NCI-H446 (cell line): ENCODE results near the gene OSBP2.

Source experiments
- DNase-seq, 2 experiments: peaks; one replicate each; lab custom pipeline; 2025; lab: John Stamatoyannopoulos, UW

Gene OSBP2

GRCh38 chr22:30809086-30809485 is 114.4 kb downstream of the OSBP2 start:
- no peak for DNase-seq

GRCh38 chr22:30810105-30810504 is 115.4 kb downstream of the OSBP2 start:
- no peak for DNase-seq

DNA sequence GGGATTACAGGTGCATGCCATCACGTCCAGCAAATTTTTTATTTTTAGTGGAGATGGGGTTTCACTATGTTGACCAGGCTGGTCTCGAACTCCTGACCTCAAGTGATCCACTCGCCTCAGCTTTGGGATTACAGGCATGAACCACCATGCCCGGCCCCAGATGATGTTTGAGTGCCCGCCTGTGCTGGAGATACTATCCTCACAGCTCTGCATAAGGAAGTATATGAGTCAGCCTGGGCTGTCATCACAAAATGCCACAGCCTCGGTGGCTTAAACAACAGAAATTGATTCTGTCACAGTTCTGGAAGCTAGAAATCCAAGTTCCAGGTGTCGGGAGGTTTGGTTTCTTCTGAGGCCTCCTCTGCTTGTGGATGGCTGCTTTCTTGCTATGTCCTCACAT is 119.3 kb downstream of the OSBP2 start:
- DNase-seq: no peak

- DNase-seq: no peak
Measured at GRCh38 chr22:30816413-30816812, 121.7 kb downstream of the OSBP2 start.

DNA sequence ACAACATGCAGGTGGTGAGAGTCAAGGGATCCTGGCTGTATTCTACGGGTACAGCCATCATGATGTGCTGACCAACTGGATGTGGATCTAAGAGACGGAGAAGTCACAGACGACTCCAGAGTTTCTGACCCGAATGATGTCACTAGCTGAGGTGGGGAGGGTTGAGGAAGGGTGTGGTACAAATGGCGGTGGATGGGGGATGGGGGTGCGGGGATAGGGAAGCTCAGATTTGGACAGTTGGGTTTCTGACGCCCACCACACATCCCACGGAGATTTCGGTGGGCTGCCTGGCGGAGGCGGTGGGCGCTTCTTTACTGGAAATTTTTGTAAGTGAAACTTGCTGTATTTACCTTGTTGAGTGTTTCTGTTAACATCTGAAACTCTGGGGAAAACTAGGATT is 126.7 kb downstream of the OSBP2 start:
- DNase-seq: no peak

DNA sequence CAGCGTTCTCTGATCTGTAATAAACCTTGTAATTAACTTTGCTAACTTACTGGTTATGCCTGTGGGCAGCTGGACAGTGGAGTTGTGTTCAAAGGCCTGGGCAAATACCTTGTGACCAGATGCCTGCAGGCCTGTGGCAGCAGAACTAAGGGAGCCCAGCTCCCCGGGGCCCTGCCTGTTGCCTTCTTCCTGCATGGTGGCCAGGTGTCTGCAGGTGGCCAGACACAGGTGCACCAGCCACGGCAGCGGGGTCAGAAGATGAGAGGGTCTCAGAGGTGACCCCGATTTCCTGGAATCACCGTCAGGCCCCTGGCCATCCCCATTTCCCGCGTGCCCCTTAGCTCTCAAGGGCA is 127.2 kb downstream of the OSBP2 start:
- no peak for DNase-seq

GRCh38 chr22:30822216-30823014 is 127.7 kb downstream of the OSBP2 start:
- DNase-seq: no peak

- DNase-seq: no peak
Measured at GRCh38 chr22:30823015-30823370, 128.3 kb downstream of the OSBP2 start.

GRCh38 chr22:30824096-30824495 is 129.4 kb downstream of the OSBP2 start:
- DNase-seq: no peak

DNA sequence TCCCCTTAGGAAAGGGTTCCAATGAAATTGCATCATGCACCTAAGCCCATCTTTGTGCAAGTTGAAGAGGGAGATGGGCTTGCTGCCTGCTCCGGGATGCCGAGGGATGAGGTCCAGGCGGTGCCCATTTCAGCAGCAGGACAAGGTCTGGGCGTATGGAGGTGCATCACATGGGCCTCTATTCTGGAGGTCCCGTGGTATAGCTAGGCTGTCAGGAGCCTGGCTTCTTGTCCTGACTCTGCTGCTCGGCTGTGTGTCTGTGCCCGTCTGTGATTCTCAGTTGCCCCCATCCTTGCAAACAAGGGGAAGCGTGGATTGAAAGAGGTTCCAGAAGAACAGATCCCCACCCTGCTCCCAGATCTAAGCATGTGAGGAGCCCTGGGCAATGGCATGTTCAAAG is 130.0 kb downstream of the OSBP2 start:
- no peak for DNase-seq

DNA sequence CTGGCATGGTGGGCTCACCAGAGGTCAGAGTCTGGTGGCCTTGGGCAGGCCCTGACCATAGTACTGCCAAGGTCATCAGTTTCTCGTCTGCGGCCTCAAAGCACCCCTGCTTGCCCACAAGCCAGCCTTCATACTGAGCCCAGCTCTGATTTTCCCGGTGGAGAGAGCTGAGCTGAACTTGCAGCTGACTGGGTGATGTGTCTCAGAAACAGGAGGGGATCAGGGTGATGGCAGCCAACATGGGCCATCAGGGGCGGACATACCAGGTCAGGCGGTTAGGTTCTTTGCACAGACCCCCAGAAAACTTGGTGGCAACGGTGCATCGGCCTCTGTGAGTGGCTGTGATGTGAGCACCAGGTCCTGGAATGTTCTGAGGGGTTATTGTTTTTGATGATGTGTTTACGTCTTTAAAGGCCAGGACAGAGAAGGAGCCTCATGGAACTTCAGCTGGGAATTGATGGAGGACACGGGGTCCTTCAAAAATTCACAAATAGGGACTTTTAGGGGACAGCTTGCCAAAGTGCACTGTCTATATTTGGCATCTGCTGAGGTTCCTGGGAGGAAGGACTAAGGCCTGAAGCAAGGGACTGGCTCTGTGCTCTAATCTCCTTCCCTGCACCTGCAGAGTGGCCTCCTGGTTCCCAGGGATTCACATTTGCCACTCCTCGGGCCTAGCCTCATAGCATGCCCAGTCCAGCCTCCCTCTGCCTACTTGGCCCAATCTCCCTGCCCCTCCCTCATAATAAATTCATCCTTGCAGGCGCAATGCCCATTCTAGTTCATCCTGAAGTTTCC is 131.2 kb downstream of the OSBP2 start:
- no peak for DNase-seq

- DNase-seq: no peak
Measured at GRCh38 chr22:30826670-30827355, 132.1 kb downstream of the OSBP2 start.

GRCh38 chr22:30827646-30828045 is 133.0 kb downstream of the OSBP2 start:
- no peak for DNase-seq

DNA sequence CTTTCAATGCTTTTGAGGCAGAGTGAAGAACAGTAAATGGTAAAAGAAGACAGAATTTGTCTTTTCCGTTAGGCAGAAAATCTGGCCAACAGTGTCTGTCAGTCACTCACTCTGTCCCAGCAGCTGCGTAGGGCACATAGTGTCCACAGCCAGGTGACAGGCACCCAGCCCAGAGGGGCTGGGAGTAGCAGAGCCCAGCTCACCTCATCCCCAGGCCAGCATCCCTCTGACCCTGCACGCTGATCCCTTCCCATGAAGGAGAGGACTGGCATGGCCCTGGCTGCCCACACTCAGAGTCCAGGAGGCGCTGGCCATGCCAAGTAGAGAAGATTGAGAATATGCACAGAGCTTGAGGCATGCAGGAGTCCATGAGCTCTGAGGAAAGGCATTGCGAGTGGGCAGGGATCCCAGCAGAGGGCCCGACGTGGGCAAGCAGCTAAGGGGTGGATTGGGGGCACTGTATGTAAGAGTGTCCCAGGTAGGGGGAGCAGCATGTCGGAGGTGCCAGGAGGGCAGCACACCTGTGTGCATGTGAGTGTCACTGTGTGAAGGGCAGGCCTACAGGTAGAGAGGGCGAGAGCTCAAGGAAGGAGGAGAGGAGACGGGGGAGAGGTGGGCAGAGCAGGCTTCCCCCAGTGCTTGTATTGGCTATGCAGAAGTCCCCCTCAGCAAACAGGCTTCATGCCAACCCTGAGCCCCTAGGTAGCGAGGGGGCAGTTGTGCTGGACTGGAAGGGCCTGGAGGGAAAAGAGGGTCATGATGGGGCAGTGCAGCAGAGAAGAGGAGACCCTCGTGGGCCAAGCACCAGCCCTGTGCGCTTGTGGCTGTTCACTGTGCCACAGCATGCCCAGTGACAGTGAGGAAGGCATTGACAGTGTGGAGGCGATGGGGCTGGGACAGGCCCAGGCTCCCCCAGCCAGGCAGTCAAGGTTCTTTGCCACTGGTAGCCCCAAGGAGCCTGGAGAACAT is 133.8 kb downstream of the OSBP2 start:
- no peak for DNase-seq

DNA sequence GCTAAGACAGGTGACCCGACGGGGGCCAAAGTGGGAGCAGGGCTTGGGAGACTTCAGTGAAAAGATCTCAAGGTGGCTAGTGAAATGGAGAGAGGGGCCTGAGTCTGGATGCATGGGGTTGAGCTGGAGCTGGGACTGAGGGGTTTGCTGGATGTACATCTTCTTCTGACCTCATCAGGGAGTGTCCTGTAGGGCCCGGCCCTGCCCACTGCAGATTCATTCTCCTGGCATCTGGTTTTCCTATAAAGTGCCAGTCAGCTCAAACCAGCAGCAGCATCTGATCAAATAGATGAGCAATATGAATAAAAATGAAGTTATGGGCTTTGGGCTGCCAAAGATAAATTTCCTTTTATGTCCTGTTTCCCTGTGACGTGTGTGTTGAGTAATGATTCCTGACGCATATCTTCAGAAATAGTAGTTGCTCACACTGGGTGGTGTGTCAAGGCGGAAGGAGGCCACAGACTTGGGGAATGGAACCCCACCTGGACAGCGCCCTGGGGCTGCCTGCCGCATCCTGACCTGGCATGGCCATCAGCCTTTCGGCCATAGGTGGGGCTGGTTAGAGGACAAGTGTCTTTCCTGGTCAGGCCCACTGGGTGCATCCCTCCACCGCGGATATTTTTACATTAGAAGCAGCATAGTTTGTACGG is 135.4 kb downstream of the OSBP2 start:
- peak in 1 of 2 experiments; percentile 11 for DNase-seq

- peak; percentile 49 to 78 for DNase-seq
Measured at GRCh38 chr22:30830907-30831306, 136.2 kb downstream of the OSBP2 start.

DNA sequence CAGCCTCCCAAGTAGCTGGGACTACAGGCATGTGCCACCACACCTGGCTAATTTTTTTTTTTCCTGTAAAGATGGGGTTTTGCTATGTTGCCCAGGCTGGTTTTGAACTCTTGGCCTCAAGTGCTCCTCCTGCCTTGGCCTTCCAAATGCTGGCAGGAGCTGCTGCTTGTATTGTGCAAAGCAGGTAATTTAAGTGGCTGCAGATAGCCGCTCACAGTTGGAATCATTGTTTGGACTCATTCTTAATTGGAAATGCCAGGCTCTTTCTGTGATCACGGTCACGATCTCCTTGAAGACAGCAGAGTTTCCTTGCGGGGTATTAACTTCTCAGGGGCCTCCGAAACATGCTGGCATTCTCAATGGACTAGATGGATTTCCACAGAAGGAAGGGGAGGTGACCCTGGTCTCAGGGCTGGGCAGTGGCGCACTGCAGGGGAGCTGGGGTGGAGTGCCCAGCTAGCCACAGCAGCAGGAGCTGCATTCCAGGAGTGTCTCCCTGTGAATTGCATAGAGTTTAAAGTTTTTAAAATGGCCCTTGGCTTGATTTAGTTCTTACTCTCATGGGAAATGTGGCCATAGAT is 137.8 kb downstream of the OSBP2 start:
- DNase-seq: no peak

- DNase-seq: no peak
Measured at GRCh38 chr22:30833322-30833721, 138.6 kb downstream of the OSBP2 start.

- no peak for DNase-seq
Measured at GRCh38 chr22:30837531-30837930, 142.9 kb downstream of the OSBP2 start.

GRCh38 chr22:30838111-30838510 is 143.4 kb downstream of the OSBP2 start:
- no peak for DNase-seq

- DNase-seq: no peak
Measured at GRCh38 chr22:30841273-30841672, 146.6 kb downstream of the OSBP2 start.
